Activated T-helper 17 cell treated with anti-CD3 and anti-CD28 coated beads, Interleukin-2, amount 50 U/mL, for 72 hours (primary cell): ENCODE data around the gene UCK1. TPM values are rescaled to one million over a fixed set of nuclear protein-coding genes. Genes with fewer than 3 reads are reported as not detected.

Experiments
- ATAC-seq: fragments of 150-1000 bp; cut with Tn5 transposase; replicated peaks from 2 replicates; pipeline ENCODE4 v1.10.0; 2021; ENCODE audit warnings: mild to moderate bottlenecking, moderate library complexity
- H3K27ac Mint-ChIP-seq: one replicate; pipeline ENCODE4 v1.8.0; 2022; ENCODE audit warnings: mixed read lengths
- H3K27me3 Mint-ChIP-seq: one replicate; pipeline ENCODE4 v1.8.0; 2022; ENCODE audit warnings: mixed read lengths
- H3K36me3 Mint-ChIP-seq: one replicate; pipeline ENCODE4 v1.8.0; 2022; ENCODE audit warnings: low read depth, mild to moderate bottlenecking, mixed read lengths
- H3K4me1 Mint-ChIP-seq: one replicate; pipeline ENCODE4 v1.8.0; 2022; ENCODE audit warnings: mixed read lengths
- H3K4me3 Mint-ChIP-seq: one replicate; pipeline ENCODE4 v1.8.0; 2022; ENCODE audit warnings: mild to moderate bottlenecking, mixed read lengths
- H3K9me3 Mint-ChIP-seq: one replicate; pipeline ENCODE4 v1.8.0; 2022; ENCODE audit warnings: mixed read lengths
- total RNA-seq, 2 donors: library from RNA; stranded (reverse); gene quantifications; one replicate each; pipeline ENCODE4 v1.2.3, GENCODE V29; 2022

Gene UCK1
- total RNA-seq, 2 donors from 2014 or later: 22.1 to 23.7 TPM

- no peaks in the 10 kb centered on the region for H3K9me3 Mint-ChIP-seq
- H3K36me3 Mint-ChIP-seq: peaks cover 95% of the 10 kb centered on the region
- H3K4me1 Mint-ChIP-seq: no peaks in the 10 kb centered on the region
- no peak for ATAC-seq
- no peak overlapping the region for H3K27ac Mint-ChIP-seq
- no peaks in the 10 kb centered on the region for H3K27me3 Mint-ChIP-seq
- H3K4me3 Mint-ChIP-seq: no peak overlapping the region
Observed at GRCh38 chr9:131475111-131475955, 55.7 kb downstream of the UCK1 start.

GRCh38 chr9:131474711-131475110 is 56.4 kb downstream of the UCK1 start:
- ATAC-seq: no peak
- Mint-ChIP-seq H3K4me1 (no peaks in the 10 kb centered on the region), H3K4me3 (no peak overlapping the region), H3K27me3 (no peaks in the 10 kb centered on the region), H3K9me3 (no peaks in the 10 kb centered on the region), H3K36me3 (peaks cover 95% of the 10 kb centered on the region), H3K27ac (no peak overlapping the region)

- H3K27me3 Mint-ChIP-seq: no peaks in the 10 kb centered on the region
- no peak overlapping the region for H3K4me3 Mint-ChIP-seq
- no peak for ATAC-seq
- no peaks in the 10 kb centered on the region for H3K4me1 Mint-ChIP-seq
- no peaks in the 10 kb centered on the region for H3K9me3 Mint-ChIP-seq
- H3K36me3 Mint-ChIP-seq: peaks cover 95% of the 10 kb centered on the region
- peak overlapping the region; percentile 53 for H3K27ac Mint-ChIP-seq
Observed at GRCh38 chr9:131473891-131474290, 57.2 kb downstream of the UCK1 start.

Other genes starting within 250 kb of the UCK1 start
- gene PLPP7, start 241.5 kb downstream of the UCK1 start, total RNA-seq: not detected
- 100 to 1,000 TPM; 136 to 157 TPM for gene PRRC2B, start 137.2 kb downstream of the UCK1 start, total RNA-seq
- 10 to 100 TPM; 51.3 to 73.7 TPM for gene POMT1, start 28.3 kb downstream of the UCK1 start, total RNA-seq
- not detected for gene PRRT1B, start 14.3 kb upstream of the UCK1 start, total RNA-seq
- 100 to 1,000 TPM; 147 to 167 TPM for gene RAPGEF1, start 208.8 kb upstream of the UCK1 start, total RNA-seq